OCI-LY3 (cell line): ENCODE data around the gene CATSPERZ.

ENCODE experiments used
- H2AFZ ChIP-seq: fragments of 200-600, 300-600 bp; shearing (Covaris generic); 2 replicates; pipeline ENCODE4 v1.6.0; 2014; ENCODE audit warnings: antibody characterized with exemption, low read depth, low read length
- H3K27ac ChIP-seq: fragments of 200-600, 300-600 bp; sonication (generic); 2 replicates; pipeline ENCODE4 v1.5.1; 2014; ENCODE audit warnings: mild to moderate bottlenecking, low read length, moderate library complexity, mixed read lengths
- H3K27me3 ChIP-seq: fragments of 200-600, 300-600 bp; sonication (generic); 2 replicates; pipeline ENCODE4 v1.6.1; 2014; ENCODE audit warnings: low read depth, low read length, mixed read lengths
- H3K36me3 ChIP-seq: fragments of 200-600, 300-600 bp; sonication (generic); replicated peaks from 2 replicates; pipeline ENCODE3; 2014; ENCODE audit warnings: low read depth, low read length, mixed read lengths
- H3K4me1 ChIP-seq: fragments of 300-600, 200-600 bp; sonication (generic); 2 replicates; pipeline ENCODE4 v1.6.1; 2014; ENCODE audit warnings: low read length, mixed read lengths
- H3K4me2 ChIP-seq: fragments of 200-600, 300-600 bp; sonication (generic); 2 replicates; pipeline ENCODE4 v1.6.1; 2014; ENCODE audit warnings: low read length, mixed read lengths
- H3K4me3 ChIP-seq: fragments of 300-600, 200-600 bp; sonication (generic); 2 replicates; pipeline ENCODE4 v1.5.1; 2014; ENCODE audit warnings: antibody characterized with exemption, mild to moderate bottlenecking, low read length, moderate library complexity
- H3K79me2 ChIP-seq: fragments of 300-600, 200-600 bp; shearing (Covaris generic); 2 replicates; pipeline ENCODE4 v1.6.1; 2014; ENCODE audit warnings: mild to moderate bottlenecking, low read length, mixed read lengths
- H3K9ac ChIP-seq: fragments of 300-600, 200-600 bp; shearing (Covaris generic); 2 replicates; pipeline ENCODE4 v1.6.0; 2014; ENCODE audit warnings: mild to moderate bottlenecking, low read length, moderate library complexity
- H3K9me3 ChIP-seq: fragments of 200-600, 300-600 bp; shearing (Covaris generic); 2 replicates; pipeline ENCODE4 v1.6.1; 2014; ENCODE audit warnings: low read length, mixed read lengths; ENCODE audit not compliant: insufficient read depth
- H4K20me1 ChIP-seq: fragments of 200-600, 300-600 bp; sonication (generic); 2 replicates; pipeline ENCODE4 v1.6.1; 2016; ENCODE audit warnings: low read length, mixed read lengths; ENCODE audit not compliant: insufficient read depth
- EZH2phosphoT487 ChIP-seq: fragments of 200-600 bp; shearing (Covaris generic); IDR thresholded peaks from 2 replicates; pipeline ENCODE4 v1.6.1; 2018; ENCODE audit warnings: antibody characterized with exemption, mixed run types, low read depth
- TF ChIP-seq, protein P1 (sequence below): fragments of 200-600, 300-600 bp; sonication (generic); IDR thresholded peaks from 2 replicates; pipeline ENCODE4 v1.5.1; 2014; ENCODE audit warnings: antibody characterized with exemption, low read length, low read depth

CATSPERZ gene

DNA sequence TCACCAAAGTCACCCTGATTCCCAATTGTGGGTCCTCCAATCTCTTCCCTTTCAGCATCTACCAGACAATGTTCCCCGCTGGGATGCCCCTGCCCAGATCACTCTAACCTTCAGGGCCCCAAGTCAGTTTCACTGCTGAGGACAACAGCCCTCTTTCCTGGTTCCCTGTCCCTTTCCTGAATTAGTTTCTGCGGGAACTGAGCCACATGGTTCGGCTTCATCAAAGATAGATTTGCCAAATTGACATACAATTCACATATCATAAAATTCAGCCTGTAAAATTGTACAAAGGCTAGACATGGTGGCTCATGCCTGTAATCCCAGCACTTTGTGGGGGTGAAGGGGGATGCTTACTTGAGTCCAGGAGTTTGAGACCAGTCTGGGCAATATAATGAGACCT lies 27.8 kb downstream of the CATSPERZ start:
- no peaks in the 10 kb centered on the region for H3K27me3 ChIP-seq
- no peak overlapping the region for H3K9ac ChIP-seq
- no peaks in the 10 kb centered on the region for H3K79me2 ChIP-seq
- peaks cover 2% of the 10 kb centered on the region for H3K36me3 ChIP-seq
- H3K4me1 ChIP-seq: peaks cover 14% of the 10 kb centered on the region
- H3K4me3 ChIP-seq: no peak overlapping the region
- H3K27ac ChIP-seq: no peak overlapping the region
- H3K4me2 ChIP-seq: no peak overlapping the region
- H2AFZ ChIP-seq: no peak overlapping the region
- TF ChIP-seq EZH2phosphoT487: no peak
- TF ChIP-seq, protein P1, sequence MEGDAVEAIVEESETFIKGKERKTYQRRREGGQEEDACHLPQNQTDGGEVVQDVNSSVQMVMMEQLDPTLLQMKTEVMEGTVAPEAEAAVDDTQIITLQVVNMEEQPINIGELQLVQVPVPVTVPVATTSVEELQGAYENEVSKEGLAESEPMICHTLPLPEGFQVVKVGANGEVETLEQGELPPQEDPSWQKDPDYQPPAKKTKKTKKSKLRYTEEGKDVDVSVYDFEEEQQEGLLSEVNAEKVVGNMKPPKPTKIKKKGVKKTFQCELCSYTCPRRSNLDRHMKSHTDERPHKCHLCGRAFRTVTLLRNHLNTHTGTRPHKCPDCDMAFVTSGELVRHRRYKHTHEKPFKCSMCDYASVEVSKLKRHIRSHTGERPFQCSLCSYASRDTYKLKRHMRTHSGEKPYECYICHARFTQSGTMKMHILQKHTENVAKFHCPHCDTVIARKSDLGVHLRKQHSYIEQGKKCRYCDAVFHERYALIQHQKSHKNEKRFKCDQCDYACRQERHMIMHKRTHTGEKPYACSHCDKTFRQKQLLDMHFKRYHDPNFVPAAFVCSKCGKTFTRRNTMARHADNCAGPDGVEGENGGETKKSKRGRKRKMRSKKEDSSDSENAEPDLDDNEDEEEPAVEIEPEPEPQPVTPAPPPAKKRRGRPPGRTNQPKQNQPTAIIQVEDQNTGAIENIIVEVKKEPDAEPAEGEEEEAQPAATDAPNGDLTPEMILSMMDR: no peak
- no peaks in the 10 kb centered on the region for H3K9me3 ChIP-seq
- H4K20me1 ChIP-seq: no peaks in the 10 kb centered on the region

DNA sequence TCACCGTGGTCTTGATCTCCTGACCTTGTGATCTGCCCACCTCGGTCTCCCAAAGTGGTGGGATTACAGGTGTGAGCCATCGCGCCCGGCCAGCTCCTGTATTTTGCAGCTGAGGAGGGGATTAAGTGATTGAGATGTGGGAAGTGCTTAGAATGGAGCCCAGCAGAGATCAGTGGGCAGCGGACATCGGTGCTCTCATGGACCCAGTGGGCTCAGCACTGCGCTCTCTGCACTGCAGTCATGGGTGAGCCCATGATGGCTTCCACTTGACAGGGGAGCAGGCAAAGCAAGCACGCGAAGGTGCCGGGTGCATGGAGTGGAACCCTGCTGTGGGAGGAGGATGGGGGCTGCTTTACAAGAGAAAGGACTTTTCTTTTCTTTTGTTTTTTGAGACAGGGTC lies 30.7 kb downstream of the CATSPERZ start:
- Histone ChIP-seq H3K4me2 (no peak overlapping the region), H3K79me2 (no peaks in the 10 kb centered on the region), H3K27me3 (no peaks in the 10 kb centered on the region), H2AFZ (no peak overlapping the region), H4K20me1 (0 out of 2 replicates have a peak, but pooled peaks cover 3% of the 10 kb centered on the region), H3K4me1 (peaks cover 26% of the 10 kb centered on the region), H3K4me3 (no peak overlapping the region), H3K9me3 (0 out of 2 replicates have a peak, but pooled peaks cover 2% of the 10 kb centered on the region), H3K27ac (no peak overlapping the region), H3K36me3 (peaks cover 13% of the 10 kb centered on the region), H3K9ac (no peak overlapping the region)
- TF ChIP-seq EZH2phosphoT487: no peak
- TF ChIP-seq, protein P1: no peak

DNA sequence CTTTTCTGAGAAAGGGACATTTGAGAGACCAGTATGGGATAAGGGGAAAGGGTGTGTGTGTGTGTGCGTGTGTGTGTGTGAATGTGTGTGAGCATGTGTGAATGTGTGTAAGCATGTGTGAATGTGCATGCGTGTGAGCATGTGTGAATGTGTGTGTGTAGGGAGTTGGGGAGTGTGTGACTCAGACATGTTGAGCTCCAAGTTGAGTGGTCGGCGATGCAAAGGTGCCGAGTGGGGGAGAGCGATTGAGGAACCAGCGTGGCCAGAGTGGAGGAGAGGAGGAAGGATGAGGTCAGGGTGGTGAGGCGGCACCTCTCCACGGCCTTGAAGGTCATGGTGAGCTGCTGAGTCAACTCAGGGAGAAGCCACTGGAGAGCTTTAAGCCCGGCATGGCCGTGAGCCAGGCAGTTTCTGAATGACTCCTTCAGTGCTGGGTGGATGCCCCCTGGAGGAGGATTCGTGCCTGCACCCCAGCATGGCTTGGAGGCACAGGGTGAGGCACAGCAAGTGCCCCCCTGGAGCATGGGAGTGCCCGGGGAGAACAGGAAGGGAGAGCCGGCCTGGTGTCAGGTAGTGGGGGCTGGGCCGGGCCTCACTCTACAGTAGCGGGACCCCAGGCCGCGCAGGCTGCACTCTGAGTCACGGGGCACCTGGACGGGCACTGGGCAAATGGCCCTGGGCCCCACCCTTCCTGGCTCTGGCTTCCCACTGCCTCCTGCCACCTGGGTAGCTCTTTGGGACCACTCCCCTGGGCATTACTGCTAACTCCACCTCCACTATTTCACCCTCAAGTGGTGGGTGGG lies 31.6 kb downstream of the CATSPERZ start:
- H4K20me1 ChIP-seq: 0 out of 2 replicates have a peak, but pooled peaks cover 3% of the 10 kb centered on the region
- peaks cover 13% of the 10 kb centered on the region for H3K36me3 ChIP-seq
- H3K27ac ChIP-seq: peak overlapping the region; percentile 0; the same call in 1 of the 2 replicates
- no peak overlapping the region for H2AFZ ChIP-seq
- TF ChIP-seq, protein P1: peak; percentile 79
- TF ChIP-seq EZH2phosphoT487: no peak
- H3K9ac ChIP-seq: peak overlapping the region; percentile 33; the same call in 1 of the 2 replicates
- peaks cover 31% of the 10 kb centered on the region for H3K4me1 ChIP-seq
- peak overlapping the region; percentile 25 for H3K4me3 ChIP-seq
- H3K27me3 ChIP-seq: no peaks in the 10 kb centered on the region
- peak overlapping the region; percentile 67 for H3K4me2 ChIP-seq
- H3K79me2 ChIP-seq: no peaks in the 10 kb centered on the region
- 0 out of 2 replicates have a peak, but pooled peaks cover 2% of the 10 kb centered on the region for H3K9me3 ChIP-seq

- Histone ChIP-seq H3K9ac (no peak overlapping the region), H3K27me3 (no peaks in the 10 kb centered on the region), H3K4me2 (no peak overlapping the region), H2AFZ (no peak overlapping the region), H3K4me3 (no peak overlapping the region), H3K36me3 (peaks cover 25% of the 10 kb centered on the region), H4K20me1 (0 out of 2 replicates have a peak, but pooled peaks cover 3% of the 10 kb centered on the region), H3K9me3 (0 out of 2 replicates have a peak, but pooled peaks cover 2% of the 10 kb centered on the region), H3K4me1 (peaks cover 37% of the 10 kb centered on the region), H3K27ac (no peak overlapping the region), H3K79me2 (peaks cover 5% of the 10 kb centered on the region; the same call in 1 of the 2 replicates)
- TF ChIP-seq, protein P1: no peak
- TF ChIP-seq EZH2phosphoT487: no peak
Measured at GRCh38 chr11:64333556-64333955, 33.4 kb downstream of the CATSPERZ start.
